H9 (cell line): ENCODE data around the gene ADORA1. TPM values are rescaled to one million over a fixed set of nuclear protein-coding genes. Genes with fewer than 3 reads are reported as not detected.

Source experiments
- DNase-seq: peaks from one replicate; pipeline ENCODE4 v3.0.0-alpha.2; 2017
- H2AFZ ChIP-seq: one replicate; pipeline ENCODE4 v1.6.1; 2013; ENCODE audit warnings: mild to moderate bottlenecking, low read length, control low read depth, moderate library complexity
- H2AK5ac ChIP-seq: 2 replicates; pipeline ENCODE4 v1.6.1; 2013; ENCODE audit warnings: low read length, control low read depth, mixed read lengths; ENCODE audit not compliant: insufficient read length
- H2BK120ac ChIP-seq: one replicate; pipeline ENCODE4 v1.6.1; 2013; ENCODE audit warnings: low read depth, mild to moderate bottlenecking, low read length, control low read depth, inconsistent platforms; ENCODE audit not compliant: poor library complexity, severe bottlenecking
- H2BK12ac ChIP-seq: 2 replicates; pipeline ENCODE4 v1.6.1; 2013; ENCODE audit warnings: low read length, control low read depth, mixed read lengths, low read depth; ENCODE audit not compliant: insufficient read length
- H2BK15ac ChIP-seq: 2 replicates; pipeline ENCODE4 v1.6.1; 2013; ENCODE audit warnings: low read depth, low read length, control low read depth
- H2BK20ac ChIP-seq: one replicate; pipeline ENCODE4 v1.6.1; 2013; ENCODE audit warnings: low read depth, mild to moderate bottlenecking, low read length, control low read depth, inconsistent platforms; ENCODE audit not compliant: poor library complexity, severe bottlenecking
- H2BK5ac ChIP-seq: 2 replicates; pipeline ENCODE4 v1.6.1; 2013; ENCODE audit warnings: low read length, control low read depth, mixed read lengths; ENCODE audit not compliant: insufficient read length
- H3K14ac ChIP-seq: 2 replicates; pipeline ENCODE4 v1.6.1; 2013; ENCODE audit warnings: low read length, control low read depth; ENCODE audit not compliant: insufficient read depth
- H3K18ac ChIP-seq: 2 replicates; pipeline ENCODE4 v1.6.1; 2013; ENCODE audit warnings: low read depth, mild to moderate bottlenecking, mixed read lengths, low read length, control low read depth; ENCODE audit not compliant: insufficient read length
- H3K23ac ChIP-seq: 2 replicates; pipeline ENCODE4 v1.6.1; 2013; ENCODE audit warnings: low read length, control low read depth, mixed read lengths, low read depth; ENCODE audit not compliant: insufficient read length
- H3K23me2 ChIP-seq: 2 replicates; pipeline ENCODE4 v1.6.1; 2013; ENCODE audit warnings: low read depth, mild to moderate bottlenecking, mixed read lengths, low read length, control low read depth; ENCODE audit not compliant: insufficient read length, poor library complexity, severe bottlenecking
- H3K27ac ChIP-seq: 2 replicates; pipeline ENCODE4 v1.5.1; 2013; ENCODE audit warnings: low read length, control low read depth, mixed read lengths, low read depth; ENCODE audit not compliant: insufficient read length
- H3K27me3 ChIP-seq: 2 replicates; pipeline ENCODE4 v1.6.1; 2013; ENCODE audit warnings: low read length, control low read depth, inconsistent platforms; ENCODE audit not compliant: insufficient read depth
- H3K4ac ChIP-seq: 2 replicates; pipeline ENCODE4 v1.6.1; 2013; ENCODE audit warnings: low read depth, mild to moderate bottlenecking, control low read depth, inconsistent platforms, low read length, moderate library complexity
- H3K4me1 ChIP-seq: 2 replicates; pipeline ENCODE4 v1.6.1; 2013; ENCODE audit warnings: low read length, control low read depth, inconsistent platforms; ENCODE audit not compliant: insufficient read depth
- H3K4me2 ChIP-seq: 2 replicates; pipeline ENCODE4 v1.6.1; 2013; ENCODE audit warnings: low read length, control low read depth, mixed read lengths; ENCODE audit not compliant: insufficient read length, insufficient read depth
- H3K56ac ChIP-seq: 2 replicates; pipeline ENCODE4 v1.6.1; 2013; ENCODE audit warnings: low read depth, mild to moderate bottlenecking, mixed read lengths, low read length, control low read depth; ENCODE audit not compliant: insufficient read length
- H3K79me1 ChIP-seq: 2 replicates; pipeline ENCODE4 v1.6.1; 2013; ENCODE audit warnings: low read depth, mild to moderate bottlenecking, moderate library complexity, low read length, control low read depth, inconsistent platforms; ENCODE audit not compliant: insufficient read depth, poor library complexity, severe bottlenecking
- H3K79me2 ChIP-seq: 2 replicates; pipeline ENCODE4 v1.6.1; 2013; ENCODE audit warnings: low read length, control low read depth, inconsistent platforms; ENCODE audit not compliant: insufficient read depth
- H3K9ac ChIP-seq: 2 replicates; pipeline ENCODE4 v1.6.1; 2013; ENCODE audit warnings: low read length, control low read depth, mixed read lengths; ENCODE audit not compliant: insufficient read length; ENCODE audit errors: extremely low read depth
- H3K9me3 ChIP-seq: one replicate; pipeline ENCODE4 v1.6.1; 2013; ENCODE audit warnings: low read depth, low read length, inconsistent platforms; ENCODE audit not compliant: control insufficient read depth
- H3T11ph ChIP-seq: one replicate; pipeline ENCODE4 v1.6.1; 2013; ENCODE audit warnings: mild to moderate bottlenecking, low read length, control low read depth, inconsistent platforms
- H4K20me1 ChIP-seq: one replicate; pipeline ENCODE4 v1.6.1; 2013; ENCODE audit not compliant: control insufficient read depth, insufficient read length, insufficient read depth
- H4K5ac ChIP-seq: 2 replicates; pipeline ENCODE4 v1.6.1; 2013; ENCODE audit warnings: low read depth, mild to moderate bottlenecking, mixed read lengths, low read length, control low read depth; ENCODE audit not compliant: insufficient read length
- H4K8ac ChIP-seq: replicated peaks from 2 replicates; pipeline ENCODE4 v1.6.1; 2013; ENCODE audit warnings: low read length, control low read depth, mixed read lengths, low read depth; ENCODE audit not compliant: insufficient read length
- H4K91ac ChIP-seq: 2 replicates; pipeline ENCODE4 v1.6.1; 2013; ENCODE audit warnings: low read depth, mild to moderate bottlenecking, moderate library complexity, mixed read lengths, low read length, control low read depth; ENCODE audit not compliant: insufficient read length
- H3K27ac Mint-ChIP-seq, 3 experiments: 2 replicates in 2 of 3; 3 replicates in 1 of 3; pipeline ENCODE4 v1.8.0; 2020 to 2021; ENCODE audit warnings: mixed read lengths in 3 of 3, mild to moderate bottlenecking in 1 of 3, moderate library complexity in 1 of 3
- H3K27me3 Mint-ChIP-seq: 2 replicates; pipeline ENCODE4 v1.8.0; 2021; ENCODE audit warnings: low read depth, mild to moderate bottlenecking, moderate library complexity, mixed read lengths
- H3K36me3 Mint-ChIP-seq, 3 experiments: 2 replicates in 2 of 3; 3 replicates in 1 of 3; pipeline ENCODE4 v1.8.0; 2020 to 2021; ENCODE audit warnings: low read depth in 3 of 3, mixed read lengths in 3 of 3; ENCODE audit not compliant: insufficient read depth in 1 of 3
- H3K4me1 Mint-ChIP-seq, 2 experiments: 2 replicates each; pipeline ENCODE4 v1.8.0; 2020; ENCODE audit warnings: mixed read lengths in 2 of 2
- H3K4me3 Mint-ChIP-seq, 2 experiments: 2 replicates in 1 of 2; 3 replicates in 1 of 2; pipeline ENCODE4 v1.8.0; 2020 to 2021; ENCODE audit warnings: mild to moderate bottlenecking in 2 of 2, mixed read lengths in 2 of 2, moderate library complexity in 1 of 2
- H3K9me3 Mint-ChIP-seq, 2 experiments: 2 replicates in 1 of 2; 3 replicates in 1 of 2; pipeline ENCODE4 v1.8.0; 2020; ENCODE audit warnings: mild to moderate bottlenecking in 2 of 2, mixed read lengths in 2 of 2, moderate library complexity in 1 of 2
- WGBS: extraction: QIAGEN DNeasy Blood & Tissue Kit; methylation state at CpG from one replicate; pipeline ENCODE4 v1.1.7; 2013; ENCODE audit warnings: missing lambda C conversion rate, low lambda C conversion rate, mixed read lengths; ENCODE audit not compliant: insufficient read length; ENCODE audit errors: extremely low coverage; 5-methylcytosine and 5-hydroxymethylcytosine counted together
- total RNA-seq: library from RNA; stranded (reverse); gene quantifications from 2 replicates; pipeline ENCODE4 v1.2.1, GENCODE V29; 2021
- TF ChIP-seq, protein P1 (sequence below): fragments of 200-600 bp; sonication (generic); conservative IDR thresholded peaks from 3 replicates; pipeline ENCODE4 v1.8.0; 2021; ENCODE audit warnings: antibody characterized with exemption, mild to moderate bottlenecking

ADORA1 gene
- total RNA-seq, 1 experiment from 2014 or later = 1.3 TPM

DNA sequence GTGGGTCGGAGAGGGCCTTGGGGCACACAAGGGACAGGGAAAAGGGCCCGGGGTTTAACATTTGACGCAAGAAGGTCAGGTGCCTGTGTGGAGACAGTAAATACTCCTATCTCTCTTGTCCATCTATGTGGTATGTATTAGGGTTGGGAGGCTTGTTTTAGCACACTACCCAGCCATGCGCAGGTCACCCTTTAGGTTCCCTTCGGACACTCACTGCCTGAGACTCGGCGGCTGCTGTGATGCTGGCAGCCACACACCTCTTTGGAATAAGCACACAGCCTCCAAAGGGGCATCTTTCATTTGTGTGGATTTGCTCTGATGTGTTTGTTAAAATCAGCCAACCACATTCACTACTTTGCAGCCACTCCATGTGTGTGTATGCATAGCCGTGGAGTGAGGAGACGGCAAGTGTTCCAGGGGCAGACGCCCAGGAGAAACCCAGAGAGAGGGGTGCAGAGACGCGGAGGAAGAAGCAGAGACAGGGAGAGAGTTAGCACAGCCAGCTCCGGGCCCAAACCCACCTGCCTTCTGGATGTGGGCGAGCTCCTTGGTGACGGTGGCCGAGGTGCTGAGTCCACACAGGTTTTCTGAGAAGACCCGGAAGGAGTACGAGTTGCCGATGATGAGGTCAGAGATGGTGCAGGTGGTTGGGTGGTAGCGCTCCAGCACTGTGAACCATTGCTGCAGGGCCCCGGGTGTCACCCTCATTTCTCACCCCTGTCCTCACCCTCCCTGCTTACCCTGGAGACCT is 42.4 kb downstream of the ADORA1 start:
- Histone ChIP-seq H4K20me1 (no peaks in the 10 kb centered on the region), H3K56ac (no peak overlapping the region), H2AK5ac (no peak overlapping the region), H3K4me2 (no peak overlapping the region), H3K27me3 (no peaks in the 10 kb centered on the region), H2BK20ac (no peak overlapping the region), H3K9me3 (no peaks in the 10 kb centered on the region), H3K18ac (no peak overlapping the region), H3K4ac (no peak overlapping the region), H3K23ac (no peak overlapping the region), H4K91ac (no peak overlapping the region), H3K9ac (no peak overlapping the region), H3T11ph (no peak overlapping the region), H3K23me2 (no peaks in the 10 kb centered on the region), H3K79me2 (no peaks in the 10 kb centered on the region), H3K4me1 (no peaks in the 10 kb centered on the region), H2BK12ac (no peak overlapping the region), H2AFZ (no peak overlapping the region), H4K5ac (no peak overlapping the region), H4K8ac (no peak overlapping the region), H3K14ac (no peak overlapping the region), H3K27ac (no peak overlapping the region), H2BK120ac (no peak overlapping the region), H2BK5ac (no peak overlapping the region), H3K79me1 (no peaks in the 10 kb centered on the region), H2BK15ac (no peak overlapping the region)
- Mint-ChIP-seq H3K27ac (no peak overlapping the region), H3K9me3 (no peaks in the 10 kb centered on the region), H3K4me3 (no peak overlapping the region; a peak in 1 of 5 replicates), H3K27me3 (peaks cover 3% of the 10 kb centered on the region), H3K4me1 (peaks cover 11 to 14% of the 10 kb centered on the region in 2 experiments), H3K36me3 (no peaks in the 10 kb centered on the region)
- WGBS = no CpG with 5 or more reads among the region's 21 CpGs
- no peak for DNase-seq
- TF ChIP-seq, protein P1, sequence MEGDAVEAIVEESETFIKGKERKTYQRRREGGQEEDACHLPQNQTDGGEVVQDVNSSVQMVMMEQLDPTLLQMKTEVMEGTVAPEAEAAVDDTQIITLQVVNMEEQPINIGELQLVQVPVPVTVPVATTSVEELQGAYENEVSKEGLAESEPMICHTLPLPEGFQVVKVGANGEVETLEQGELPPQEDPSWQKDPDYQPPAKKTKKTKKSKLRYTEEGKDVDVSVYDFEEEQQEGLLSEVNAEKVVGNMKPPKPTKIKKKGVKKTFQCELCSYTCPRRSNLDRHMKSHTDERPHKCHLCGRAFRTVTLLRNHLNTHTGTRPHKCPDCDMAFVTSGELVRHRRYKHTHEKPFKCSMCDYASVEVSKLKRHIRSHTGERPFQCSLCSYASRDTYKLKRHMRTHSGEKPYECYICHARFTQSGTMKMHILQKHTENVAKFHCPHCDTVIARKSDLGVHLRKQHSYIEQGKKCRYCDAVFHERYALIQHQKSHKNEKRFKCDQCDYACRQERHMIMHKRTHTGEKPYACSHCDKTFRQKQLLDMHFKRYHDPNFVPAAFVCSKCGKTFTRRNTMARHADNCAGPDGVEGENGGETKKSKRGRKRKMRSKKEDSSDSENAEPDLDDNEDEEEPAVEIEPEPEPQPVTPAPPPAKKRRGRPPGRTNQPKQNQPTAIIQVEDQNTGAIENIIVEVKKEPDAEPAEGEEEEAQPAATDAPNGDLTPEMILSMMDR = no peak
